OCI-LY7 (cell line): ENCODE measurements around the gene C22orf42. TPM values are rescaled to one million over a fixed set of nuclear protein-coding genes. Genes with fewer than 3 reads are reported as not detected.
"Not testable (repeated sequence)": the region's sequence is repeated elsewhere in the genome, so short reads cannot be mapped to it uniquely, and the experiment has no call there.

ENCODE experiments used
- BruUV-seq: library from RNA; stranded (reverse); fragments of 400-500 nt; replicated peaks from 2 replicates; lab custom pipeline; 2021; lab: Mats Ljungman, UMichigan
- CTCF ChIA-PET: fragments of 300-600 bp; sonication (Branson Sonifier 250); formaldehyde crosslinking; loops from one replicate; lab custom pipeline; 2022; ENCODE audit warnings: antibody characterized with exemption; ENCODE audit not compliant: unreplicated experiment; lab: Charles Lee
- POLR2A ChIA-PET: fragments of 300-600 bp; sonication (Branson Sonifier 250); formaldehyde crosslinking; loops from one replicate; lab custom pipeline; 2022; ENCODE audit warnings: antibody characterized with exemption; lab: Charles Lee
- DNase-seq: peaks from one replicate; pipeline ENCODE4 v3.0.0-alpha.2; 2015; ENCODE audit warnings: low spot score
- H2AFZ ChIP-seq: fragments of 200-600 bp; sonication (generic), shearing (Covaris generic); 2 replicates; pipeline ENCODE4 v1.6.1; 2014; ENCODE audit warnings: mild to moderate bottlenecking, antibody characterized with exemption, low read length, moderate library complexity
- H3K27ac ChIP-seq: fragments of 200-600 bp; sonication (generic); 2 replicates; pipeline ENCODE4 v1.5.1; 2014; ENCODE audit warnings: mixed run types, low read depth, mild to moderate bottlenecking, moderate library complexity, low read length, inconsistent platforms; ENCODE audit not compliant: poor library complexity, severe bottlenecking
- H3K36me3 ChIP-seq: fragments of 200-600 bp; sonication (generic); 2 replicates; pipeline ENCODE4 v1.6.1; 2014; ENCODE audit warnings: mild to moderate bottlenecking, antibody characterized with exemption, low read length, moderate library complexity, mixed read lengths; ENCODE audit not compliant: insufficient read depth
- H3K4me1 ChIP-seq: fragments of 200-600 bp; sonication (generic); 2 replicates; pipeline ENCODE4 v1.5.1; 2014; ENCODE audit warnings: mild to moderate bottlenecking, low read length; ENCODE audit not compliant: insufficient read depth, poor library complexity, severe bottlenecking
- H3K4me2 ChIP-seq: fragments of 200-600 bp; sonication (generic); 2 replicates; pipeline ENCODE4 v1.6.1; 2014; ENCODE audit warnings: mild to moderate bottlenecking, low read length
- H3K4me3 ChIP-seq: fragments of 200-600 bp; sonication (generic); 2 replicates; pipeline ENCODE4 v1.5.1; 2014; ENCODE audit warnings: mild to moderate bottlenecking, low read depth, low read length; ENCODE audit not compliant: poor library complexity, severe bottlenecking
- H3K79me2 ChIP-seq: fragments of 200-600 bp; sonication (generic); 2 replicates; pipeline ENCODE4 v1.6.1; 2016; ENCODE audit warnings: low read depth, mild to moderate bottlenecking, low read length, moderate library complexity, mixed read lengths; ENCODE audit not compliant: insufficient read depth
- H3K9me2 ChIP-seq: fragments of 200-600 bp; sonication (generic); 2 replicates; pipeline ENCODE4 v1.6.1; 2016; ENCODE audit warnings: mild to moderate bottlenecking, low read length, mixed read lengths; ENCODE audit not compliant: insufficient read depth
- H3K9me3 ChIP-seq: fragments of 200-600 bp; sonication (generic); 2 replicates; pipeline ENCODE4 v1.6.1; 2014; ENCODE audit warnings: mild to moderate bottlenecking, mixed run types, low read length, mixed read lengths
- H4K20me1 ChIP-seq: fragments of 200-600 bp; sonication (generic); 2 replicates; pipeline ENCODE4 v1.6.1; 2014; ENCODE audit warnings: mild to moderate bottlenecking, antibody characterized with exemption, low read length, moderate library complexity, mixed read lengths; ENCODE audit not compliant: insufficient read depth
- CTCF ChIP-seq: fragments of 200-600 bp; sonication (generic); conservative IDR thresholded peaks from 2 replicates; pipeline ENCODE4 v1.5.1; 2014; ENCODE audit warnings: mild to moderate bottlenecking, antibody characterized with exemption, low read length, moderate library complexity, mixed read lengths
- EZH2phosphoT487 ChIP-seq: fragments of 200-600 bp; sonication (generic); IDR thresholded peaks from 2 replicates; pipeline ENCODE4 v1.6.1; 2018; ENCODE audit warnings: low read depth, borderline replicate concordance, mild to moderate bottlenecking, mixed run types, antibody characterized with exemption, low read length, moderate library complexity, mixed read lengths
- intact Hi-C: fragments of 100-400 bp; cut with micrococcal nuclease; formaldehyde crosslinking; loops from one replicate; pipeline ENCODE4 v1.10.0; 2022; ENCODE audit not compliant: unreplicated experiment
- total RNA-seq, 2 experiments: library from RNA; depleted of rRNA in 1 of 2; stranded (reverse); fragments of >200 nt in 1 of 2; shearing (Covaris generic) in 1 of 2; gene quantifications; 2 replicates each; pipeline ENCODE4 v1.2.3, GENCODE V29; 2014 to 2022

Gene C22orf42
- total RNA-seq, 2 experiments from 2014 or later = not detected

GRCh38 chr22:32191021-32191420 lies 31.9 kb upstream of the C22orf42 start:
- H3K36me3 ChIP-seq, H3K4me2 ChIP-seq, H3K4me1 ChIP-seq, POLR2A ChIA-PET, BruUV-seq, H3K4me3 ChIP-seq, H3K79me2 ChIP-seq, H2AFZ ChIP-seq, H3K9me2 ChIP-seq, CTCF ChIA-PET, H3K27ac ChIP-seq, H3K9me3 ChIP-seq, intact Hi-C loops, DNase-seq, H4K20me1 ChIP-seq: not testable (repeated sequence)

- no peak overlapping the region for H3K27ac ChIP-seq
- ChIA-PET POLR2A (no interaction called here), CTCF (no interaction called here)
- H3K36me3 ChIP-seq = no peaks in the 10 kb centered on the region
- no peaks in the 10 kb centered on the region for H3K9me2 ChIP-seq
- H3K4me3 ChIP-seq = no peak overlapping the region
- H4K20me1 ChIP-seq = no peaks in the 10 kb centered on the region
- no peak for DNase-seq
- H3K4me2 ChIP-seq = no peak overlapping the region
- H3K4me1 ChIP-seq = no peaks in the 10 kb centered on the region
- no TSS peak for BruUV-seq
- TF ChIP-seq EZH2phosphoT487 (no peak), CTCF (no peak)
- intact Hi-C loops = no loop called here
- no peak overlapping the region for H2AFZ ChIP-seq
- no peaks in the 10 kb centered on the region for H3K9me3 ChIP-seq
- no peaks in the 10 kb centered on the region for H3K79me2 ChIP-seq
These were observed 26.7 kb upstream of the C22orf42 start for GRCh38 chr22:32185821-32186220.

- no peaks in the 10 kb centered on the region for H3K4me1 ChIP-seq
- BruUV-seq = no TSS peak
- H2AFZ ChIP-seq = no peak overlapping the region
- H3K9me3 ChIP-seq = no peaks in the 10 kb centered on the region
- no peaks in the 10 kb centered on the region for H4K20me1 ChIP-seq
- intact Hi-C loops = no loop called here
- no peak overlapping the region for H3K27ac ChIP-seq
- no peaks in the 10 kb centered on the region for H3K36me3 ChIP-seq
- no peak overlapping the region for H3K4me3 ChIP-seq
- TF ChIP-seq CTCF (no peak), EZH2phosphoT487 (no peak)
- DNase-seq = no peak
- ChIA-PET POLR2A (no interaction called here), CTCF (interaction anchor here (0.6 kb wide), 1 partner anchor 1910 kb away, joined by 4 read pairs; no protein-coding TSS in a partner anchor)
- H3K4me2 ChIP-seq = no peak overlapping the region
- no peaks in the 10 kb centered on the region for H3K79me2 ChIP-seq
- no peaks in the 10 kb centered on the region for H3K9me2 ChIP-seq
These were observed 24.5 kb upstream of the C22orf42 start for GRCh38 chr22:32183625-32184024.
